Measurements from ENCODE around the gene AFF4. TPM values are rescaled to one million over a fixed set of nuclear protein-coding genes. Genes with fewer than 3 reads are reported as not detected.

Gene AFF4
- total RNA-seq, 1 donor from 2014 or later: 33.1 TPM

GRCh38 chr5:132901036-132901435, 62.4 kb downstream of the AFF4 start:
- intact Hi-C loops (cut with micrococcal nuclease): no loop called here
- peaks cover 47% of the 10 kb centered on the region for H3K36me3 Mint-ChIP-seq (ENCODE audit: low read depth)
- H3K27me3 Mint-ChIP-seq (ENCODE audit: low read depth): no peaks in the 10 kb centered on the region
- no peak overlapping the region for H3K27ac Mint-ChIP-seq
- H3K4me3 Mint-ChIP-seq (ENCODE audit: low read depth): no peak overlapping the region
- no peak for DNase-seq (ENCODE audit: low spot score)
- H3K4me1 Mint-ChIP-seq (ENCODE audit: low read depth): peaks cover 6% of the 10 kb centered on the region
- no peaks in the 10 kb centered on the region for H3K9me3 Mint-ChIP-seq

- peaks cover 56% of the 10 kb centered on the region for H3K36me3 Mint-ChIP-seq (ENCODE audit: low read depth)
- no peaks in the 10 kb centered on the region for H3K27me3 Mint-ChIP-seq (ENCODE audit: low read depth)
- peaks cover 4% of the 10 kb centered on the region for H3K4me1 Mint-ChIP-seq (ENCODE audit: low read depth)
- no peak overlapping the region for H3K27ac Mint-ChIP-seq
- no peaks in the 10 kb centered on the region for H3K9me3 Mint-ChIP-seq
- intact Hi-C loops (cut with micrococcal nuclease): no loop called here
- H3K4me3 Mint-ChIP-seq (ENCODE audit: low read depth): no peak overlapping the region
- DNase-seq (ENCODE audit: low spot score): no peak
Measured at GRCh38 chr5:132898094-132898493, 65.3 kb downstream of the AFF4 start.

- H3K27me3 Mint-ChIP-seq (ENCODE audit: low read depth): no peaks in the 10 kb centered on the region
- no peak overlapping the region for H3K4me3 Mint-ChIP-seq (ENCODE audit: low read depth)
- no peaks in the 10 kb centered on the region for H3K9me3 Mint-ChIP-seq
- no peak for DNase-seq (ENCODE audit: low spot score)
- intact Hi-C loops (cut with micrococcal nuclease): no loop called here
- H3K36me3 Mint-ChIP-seq (ENCODE audit: low read depth): peaks cover 67% of the 10 kb centered on the region
- peak overlapping the region; percentile 54 for H3K27ac Mint-ChIP-seq
- H3K4me1 Mint-ChIP-seq (ENCODE audit: low read depth): peaks cover 4% of the 10 kb centered on the region
Measured at GRCh38 chr5:132896685-132897084, 66.7 kb downstream of the AFF4 start.

- no peak overlapping the region for H3K4me3 Mint-ChIP-seq (ENCODE audit: low read depth)
- no peaks in the 10 kb centered on the region for H3K9me3 Mint-ChIP-seq
- peaks cover 4% of the 10 kb centered on the region for H3K4me1 Mint-ChIP-seq (ENCODE audit: low read depth)
- H3K27ac Mint-ChIP-seq: no peak overlapping the region
- no peaks in the 10 kb centered on the region for H3K27me3 Mint-ChIP-seq (ENCODE audit: low read depth)
- intact Hi-C loops (cut with micrococcal nuclease): no loop called here
- DNase-seq (ENCODE audit: low spot score): no peak
- H3K36me3 Mint-ChIP-seq (ENCODE audit: low read depth): peaks cover 66% of the 10 kb centered on the region
Measured at GRCh38 chr5:132895719-132896305, 67.6 kb downstream of the AFF4 start.

DNA sequence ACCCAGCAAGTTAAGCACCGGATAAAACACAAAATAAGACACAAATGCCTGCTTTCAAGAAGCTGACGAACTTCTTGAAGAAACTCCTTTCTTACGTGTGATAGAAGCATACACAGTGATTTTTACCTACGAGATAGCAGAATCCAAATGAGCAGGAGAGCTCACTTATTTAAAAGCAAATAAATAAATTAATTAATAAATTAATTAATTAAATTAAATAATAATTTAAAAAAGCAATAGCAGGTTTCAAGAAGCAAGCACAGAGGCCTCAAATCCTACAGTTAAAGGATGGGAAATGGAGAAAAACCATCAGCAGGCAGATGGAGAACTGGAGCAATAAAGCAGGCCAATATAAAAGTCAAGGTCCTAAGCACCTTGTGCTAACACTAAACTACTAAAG, 72.6 kb downstream of the AFF4 start:
- no peaks in the 10 kb centered on the region for H3K9me3 Mint-ChIP-seq
- no peak overlapping the region for H3K4me3 Mint-ChIP-seq (ENCODE audit: low read depth)
- H3K27me3 Mint-ChIP-seq (ENCODE audit: low read depth): no peaks in the 10 kb centered on the region
- no peaks in the 10 kb centered on the region for H3K4me1 Mint-ChIP-seq (ENCODE audit: low read depth)
- DNase-seq (ENCODE audit: low spot score): no peak
- no peak overlapping the region for H3K27ac Mint-ChIP-seq
- peaks cover 70% of the 10 kb centered on the region for H3K36me3 Mint-ChIP-seq (ENCODE audit: low read depth)
- intact Hi-C loops (cut with micrococcal nuclease): no loop called here

GRCh38 chr5:132889501-132889900, 73.9 kb downstream of the AFF4 start:
- intact Hi-C loops (cut with micrococcal nuclease): no loop called here
- Mint-ChIP-seq H3K27ac (no peak overlapping the region), H3K4me3 (ENCODE audit: low read depth) (no peak overlapping the region), H3K9me3 (no peaks in the 10 kb centered on the region), H3K27me3 (ENCODE audit: low read depth) (no peaks in the 10 kb centered on the region), H3K36me3 (ENCODE audit: low read depth) (peaks cover 72% of the 10 kb centered on the region), H3K4me1 (ENCODE audit: low read depth) (peaks cover 4% of the 10 kb centered on the region)
- no peak for DNase-seq (ENCODE audit: low spot score)

- no peaks in the 10 kb centered on the region for H3K27me3 Mint-ChIP-seq (ENCODE audit: low read depth)
- H3K4me3 Mint-ChIP-seq (ENCODE audit: low read depth): no peak overlapping the region
- H3K36me3 Mint-ChIP-seq (ENCODE audit: low read depth): peaks cover 70% of the 10 kb centered on the region
- peaks cover 9% of the 10 kb centered on the region for H3K4me1 Mint-ChIP-seq (ENCODE audit: low read depth)
- no peak overlapping the region for H3K27ac Mint-ChIP-seq
- intact Hi-C loops (cut with micrococcal nuclease): no loop called here
- H3K9me3 Mint-ChIP-seq: no peaks in the 10 kb centered on the region
- DNase-seq (ENCODE audit: low spot score): no peak
Measured at GRCh38 chr5:132887283-132887682, 76.2 kb downstream of the AFF4 start.

DNA sequence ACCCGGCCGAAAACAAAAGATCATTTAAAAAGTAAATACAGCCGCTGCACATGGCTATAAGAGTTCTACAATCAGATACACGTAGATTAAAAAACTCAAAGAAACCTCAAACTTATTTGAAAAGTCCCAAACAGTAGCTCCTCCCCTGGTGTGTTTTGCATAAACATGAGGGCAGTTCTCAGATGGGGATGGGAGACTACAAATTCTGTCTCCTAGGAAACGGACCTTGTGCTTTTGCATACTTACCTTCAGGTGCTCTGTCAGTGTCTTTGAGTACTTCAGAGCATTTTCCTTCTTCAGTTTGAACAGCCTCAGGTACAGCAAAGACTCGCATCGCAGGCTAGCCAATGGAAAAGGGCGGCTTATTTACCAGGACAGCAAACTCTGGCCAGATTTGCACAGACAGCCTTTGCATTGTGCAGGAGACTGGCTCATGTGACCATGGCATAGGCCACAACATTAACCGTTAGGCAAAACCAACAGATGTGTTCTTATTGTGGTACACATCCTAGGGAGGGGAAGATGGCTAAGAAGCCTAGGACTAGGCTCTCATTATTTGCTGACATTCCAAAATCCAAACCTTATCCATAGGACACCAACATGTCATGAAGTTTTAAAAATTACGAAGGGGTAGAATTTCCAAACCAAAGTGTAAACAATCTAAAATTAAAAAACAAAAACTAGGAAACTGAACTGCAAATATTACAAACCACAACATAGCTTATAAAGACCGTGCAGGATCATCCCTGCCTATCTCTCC, 77.2 kb downstream of the AFF4 start:
- peaks cover 67% of the 10 kb centered on the region for H3K36me3 Mint-ChIP-seq (ENCODE audit: low read depth)
- H3K27me3 Mint-ChIP-seq (ENCODE audit: low read depth): no peaks in the 10 kb centered on the region
- no peak overlapping the region for H3K27ac Mint-ChIP-seq
- H3K9me3 Mint-ChIP-seq: no peaks in the 10 kb centered on the region
- H3K4me3 Mint-ChIP-seq (ENCODE audit: low read depth): no peak overlapping the region
- no peak for DNase-seq (ENCODE audit: low spot score)
- intact Hi-C loops (cut with micrococcal nuclease): no loop called here
- peaks cover 9% of the 10 kb centered on the region for H3K4me1 Mint-ChIP-seq (ENCODE audit: low read depth)

DNA sequence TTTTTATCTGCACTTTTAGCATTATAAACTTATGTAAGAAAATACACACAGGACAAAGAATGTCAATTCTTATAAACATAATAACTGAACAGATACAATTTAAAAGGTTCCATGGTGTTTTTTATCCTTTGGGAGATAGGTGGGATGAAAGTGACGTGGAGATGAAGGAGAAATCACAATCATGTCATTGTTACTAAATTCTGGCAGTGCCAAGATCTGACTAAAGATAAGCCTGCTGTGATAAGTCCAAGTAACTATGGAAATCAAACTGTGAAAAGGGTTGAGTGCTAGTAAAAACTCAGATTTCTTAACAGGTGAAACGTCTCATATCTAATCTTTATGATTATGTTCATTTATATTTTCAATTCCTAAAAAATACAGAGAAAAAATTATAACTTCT, 78.9 kb downstream of the AFF4 start:
- Mint-ChIP-seq H3K9me3 (no peaks in the 10 kb centered on the region), H3K4me3 (ENCODE audit: low read depth) (no peak overlapping the region), H3K27me3 (ENCODE audit: low read depth) (no peaks in the 10 kb centered on the region), H3K27ac (no peak overlapping the region), H3K36me3 (ENCODE audit: low read depth) (peaks cover 71% of the 10 kb centered on the region), H3K4me1 (ENCODE audit: low read depth) (peaks cover 9% of the 10 kb centered on the region)
- intact Hi-C loops (cut with micrococcal nuclease): loop anchor here (5.0 kb wide), 1 partner anchor 497 kb away; no protein-coding TSS in a partner anchor
- no peak for DNase-seq (ENCODE audit: low spot score)

DNA sequence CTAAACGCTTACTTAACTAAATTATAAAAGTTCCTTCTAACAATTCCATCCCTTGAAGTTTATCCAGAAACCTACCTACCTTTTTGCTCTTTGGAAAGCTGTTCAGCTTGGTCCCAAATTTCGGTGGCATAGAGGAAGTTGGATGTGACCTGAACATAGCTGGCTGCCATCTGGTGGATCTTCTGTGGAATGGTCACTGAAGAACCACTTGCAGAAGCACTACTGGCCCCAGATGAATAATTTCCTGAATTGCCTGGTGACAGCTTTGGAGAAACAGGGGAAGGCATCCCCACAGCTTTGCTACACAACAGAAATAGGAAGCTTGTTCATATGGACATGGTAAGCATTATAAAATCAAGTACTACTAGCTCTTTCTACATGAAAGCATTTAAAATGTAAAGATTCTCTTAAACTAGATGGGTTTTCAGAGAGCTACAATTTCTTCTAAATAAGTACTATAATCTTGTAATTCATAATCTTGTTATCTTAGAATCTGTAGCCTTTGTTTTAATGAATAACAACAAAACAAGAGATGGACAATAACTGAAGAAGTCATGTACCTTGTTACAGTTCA, 80.1 kb downstream of the AFF4 start:
- Mint-ChIP-seq H3K36me3 (ENCODE audit: low read depth) (peaks cover 70% of the 10 kb centered on the region), H3K27ac (no peak overlapping the region), H3K4me1 (ENCODE audit: low read depth) (peaks cover 9% of the 10 kb centered on the region), H3K9me3 (no peaks in the 10 kb centered on the region), H3K27me3 (ENCODE audit: low read depth) (no peaks in the 10 kb centered on the region), H3K4me3 (ENCODE audit: low read depth) (no peak overlapping the region)
- no peak for DNase-seq (ENCODE audit: low spot score)
- intact Hi-C loops (cut with micrococcal nuclease): loop anchor here (1.0 to 5.0 kb wide), 2 partner anchors 53 to 496 kb away; partner anchors contain the start of gene SHROOM1

- Mint-ChIP-seq H3K4me1 (ENCODE audit: low read depth) (no peaks in the 10 kb centered on the region), H3K4me3 (ENCODE audit: low read depth) (no peak overlapping the region), H3K36me3 (ENCODE audit: low read depth) (peaks cover 40% of the 10 kb centered on the region), H3K27ac (no peak overlapping the region), H3K9me3 (no peaks in the 10 kb centered on the region), H3K27me3 (ENCODE audit: low read depth) (no peaks in the 10 kb centered on the region)
- intact Hi-C loops (cut with micrococcal nuclease): no loop called here
- DNase-seq (ENCODE audit: low spot score): no peak
Measured at GRCh38 chr5:132877938-132878337, 85.5 kb downstream of the AFF4 start.

DNA sequence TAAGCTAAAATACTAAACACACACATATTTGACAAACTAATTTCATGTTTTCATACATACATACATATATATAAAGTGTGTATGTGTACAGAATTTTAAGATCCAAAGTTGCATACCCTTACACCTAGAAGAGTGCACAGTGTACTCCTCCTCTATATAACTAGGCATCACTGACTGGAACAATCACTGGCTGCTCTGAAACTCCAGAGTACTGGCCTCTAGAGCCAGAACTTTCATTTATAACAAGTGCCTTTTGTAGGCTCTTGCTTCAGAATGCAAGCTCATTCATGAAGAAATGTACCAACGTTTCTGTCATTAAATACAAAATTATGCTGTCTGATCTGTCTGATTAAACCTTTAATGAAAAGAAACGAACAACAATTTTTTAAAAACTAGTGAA, 86.0 kb downstream of the AFF4 start:
- intact Hi-C loops (cut with micrococcal nuclease): no loop called here
- H3K36me3 Mint-ChIP-seq (ENCODE audit: low read depth): peaks cover 42% of the 10 kb centered on the region
- no peak overlapping the region for H3K27ac Mint-ChIP-seq
- DNase-seq (ENCODE audit: low spot score): no peak
- H3K4me3 Mint-ChIP-seq (ENCODE audit: low read depth): no peak overlapping the region
- H3K27me3 Mint-ChIP-seq (ENCODE audit: low read depth): no peaks in the 10 kb centered on the region
- no peaks in the 10 kb centered on the region for H3K9me3 Mint-ChIP-seq
- no peaks in the 10 kb centered on the region for H3K4me1 Mint-ChIP-seq (ENCODE audit: low read depth)

DNA sequence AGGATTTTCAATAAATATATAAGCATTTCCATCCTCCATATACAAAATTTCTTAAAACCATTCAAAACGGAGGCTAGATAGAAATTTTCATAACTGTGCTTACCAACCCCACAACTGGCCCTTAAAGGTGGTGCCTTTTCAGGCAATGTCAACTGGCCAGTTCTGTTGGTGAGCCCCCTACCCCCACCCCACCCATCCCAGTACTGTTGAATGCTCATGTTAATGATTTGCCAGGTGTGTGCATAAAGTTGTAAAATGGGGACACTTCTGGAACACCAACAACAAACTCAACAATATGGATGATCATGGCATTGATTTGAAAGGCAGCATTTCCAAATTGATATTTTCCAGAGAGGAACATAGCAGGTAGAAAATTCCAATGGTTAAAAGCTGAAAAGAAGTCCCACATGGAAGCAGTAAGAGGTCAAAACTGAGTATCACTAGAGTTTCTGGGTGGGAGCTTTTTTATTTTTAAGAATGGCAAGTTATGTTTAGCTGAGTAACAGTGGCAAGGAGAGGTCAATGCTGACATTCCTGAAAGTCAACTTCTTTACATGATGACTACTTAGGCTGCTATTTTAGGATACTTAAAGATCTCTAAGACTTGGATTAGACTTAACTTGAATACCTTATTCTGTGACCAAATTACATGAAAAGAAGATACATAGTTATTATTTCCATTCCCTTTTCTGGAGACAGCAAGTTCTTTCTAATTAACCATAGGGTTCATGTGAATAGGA, 87.2 kb downstream of the AFF4 start:
- Mint-ChIP-seq H3K4me3 (ENCODE audit: low read depth) (no peak overlapping the region), H3K36me3 (ENCODE audit: low read depth) (peaks cover 47% of the 10 kb centered on the region), H3K27ac (no peak overlapping the region)

More for the DNA sequence above, 87.2 kb downstream of the AFF4 start:
- no peak for DNase-seq (ENCODE audit: low spot score)
- Mint-ChIP-seq H3K4me1 (ENCODE audit: low read depth) (no peaks in the 10 kb centered on the region), H3K9me3 (no peaks in the 10 kb centered on the region), H3K27me3 (ENCODE audit: low read depth) (no peaks in the 10 kb centered on the region)
- intact Hi-C loops (cut with micrococcal nuclease): no loop called here
